Fibroblast of skin of left biceps (primary cell): ENCODE measurements around the gene LSM7.

ENCODE experiments used
- DNase-seq, 2 experiments: peaks; one replicate each; pipeline ENCODE4 v3.0.0-alpha.2; 2013; ENCODE audit warnings: low read depth in 2 of 2

LSM7 gene

GRCh38 chr19:2278459-2279158 lies 49.8 kb downstream of the LSM7 start:
- no peak for DNase-seq

GRCh38 chr19:2277138-2277537 lies 51.2 kb downstream of the LSM7 start:
- no peak for DNase-seq

GRCh38 chr19:2276429-2276986 lies 51.9 kb downstream of the LSM7 start:
- DNase-seq, result no peak

- DNase-seq, result no peak
Observed at GRCh38 chr19:2275588-2276428, 52.6 kb downstream of the LSM7 start.

- no peak for DNase-seq
Observed at GRCh38 chr19:2274931-2275535, 53.4 kb downstream of the LSM7 start.

GRCh38 chr19:2274185-2274711 lies 54.1 kb downstream of the LSM7 start:
- no peak for DNase-seq

GRCh38 chr19:2273356-2274184 lies 54.8 kb downstream of the LSM7 start:
- DNase-seq, result no peak
